Parathyroid adenoma (tissue), 2 donors: ENCODE results near the gene LCN10.
A peak's percentile ranks its signal among the peaks of the same experiment; 100 is the strongest.

Source experiments
- H2AFZ ChIP-seq: fragments of 300-600 bp; sonication (generic); one replicate; pipeline ENCODE4 v1.7.0; 2017; ENCODE audit warnings: antibody characterized with exemption, mild to moderate bottlenecking
- H3K27ac ChIP-seq: fragments of 300-600 bp; sonication (generic); one replicate; pipeline ENCODE4 v1.7.0; 2017
- H3K27me3 ChIP-seq: fragments of 300-600 bp; sonication (generic); one replicate; pipeline ENCODE4 v1.7.0; 2017; ENCODE audit warnings: low read length; ENCODE audit not compliant: control insufficient read depth, insufficient read depth
- H3K36me3 ChIP-seq: fragments of 300-600 bp; sonication (generic); one replicate; pipeline ENCODE4 v1.7.0; 2017; ENCODE audit warnings: low read length; ENCODE audit not compliant: control insufficient read depth, insufficient read depth
- H3K4me1 ChIP-seq: fragments of 300-600 bp; sonication (generic); one replicate; pipeline ENCODE4 v1.7.0; 2017; ENCODE audit warnings: control low read depth
- H3K4me2 ChIP-seq: fragments of 300-600 bp; sonication (generic); one replicate; pipeline ENCODE4 v1.7.0; 2017; ENCODE audit warnings: low read length
- H3K4me3 ChIP-seq: fragments of 300-600 bp; sonication (generic); one replicate; pipeline ENCODE4 v1.7.0; 2017; ENCODE audit warnings: low read depth, low read length
- H3K79me2 ChIP-seq: fragments of 300-600 bp; sonication (generic); one replicate; pipeline ENCODE4 v1.7.0; 2017; ENCODE audit warnings: control low read depth
- H3K9ac ChIP-seq: fragments of 300-600 bp; sonication (generic); one replicate; pipeline ENCODE4 v1.7.0; 2017; ENCODE audit warnings: mild to moderate bottlenecking
- H3K9me3 ChIP-seq: fragments of 300-600 bp; sonication (generic); one replicate; pipeline ENCODE4 v1.7.0; 2017; ENCODE audit warnings: low read length; ENCODE audit not compliant: control insufficient read depth
- TF ChIP-seq, protein P1 (sequence below): fragments of 300-600 bp; sonication (generic); IDR thresholded peaks from one replicate; pipeline ENCODE4 v1.7.0; 2017; ENCODE audit warnings: antibody characterized with exemption, mild to moderate bottlenecking
- donor health status: primary hyperparathyroidism.

The LCN10 gene

DNA sequence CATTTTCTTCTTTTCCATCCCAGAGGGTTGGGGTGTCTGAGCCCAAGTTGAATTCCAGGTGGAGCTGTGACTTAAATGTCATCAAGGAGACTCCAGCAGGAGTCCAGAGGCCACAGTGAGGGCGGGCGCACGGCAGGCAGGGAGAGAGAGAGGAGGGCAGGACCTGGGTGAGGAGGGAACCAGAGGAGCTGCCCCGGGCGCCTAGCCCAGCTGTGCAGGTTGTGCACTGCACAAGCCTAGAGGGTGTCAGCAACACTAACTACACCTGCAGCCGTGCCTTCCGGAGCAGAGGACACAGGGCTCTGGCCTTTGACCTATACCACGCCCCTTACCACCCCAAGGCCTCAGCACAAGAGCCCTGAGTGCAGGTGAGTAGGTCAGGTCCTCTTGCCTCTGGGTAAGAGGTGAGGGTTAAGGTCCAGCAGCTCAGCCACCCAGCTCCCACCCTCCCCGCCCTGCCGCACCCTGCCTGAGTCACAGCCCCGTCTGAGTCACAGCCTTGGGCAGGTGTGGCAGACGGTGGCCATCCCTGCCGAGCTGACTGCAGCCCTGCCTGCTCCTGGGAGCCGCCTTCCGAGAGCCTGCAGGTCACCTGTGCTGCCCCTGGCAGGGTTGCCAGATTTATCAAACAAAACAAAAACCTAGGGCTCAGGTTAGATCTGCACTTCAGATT is 49.1 kb downstream of the LCN10 start:
- TF ChIP-seq, protein P1, sequence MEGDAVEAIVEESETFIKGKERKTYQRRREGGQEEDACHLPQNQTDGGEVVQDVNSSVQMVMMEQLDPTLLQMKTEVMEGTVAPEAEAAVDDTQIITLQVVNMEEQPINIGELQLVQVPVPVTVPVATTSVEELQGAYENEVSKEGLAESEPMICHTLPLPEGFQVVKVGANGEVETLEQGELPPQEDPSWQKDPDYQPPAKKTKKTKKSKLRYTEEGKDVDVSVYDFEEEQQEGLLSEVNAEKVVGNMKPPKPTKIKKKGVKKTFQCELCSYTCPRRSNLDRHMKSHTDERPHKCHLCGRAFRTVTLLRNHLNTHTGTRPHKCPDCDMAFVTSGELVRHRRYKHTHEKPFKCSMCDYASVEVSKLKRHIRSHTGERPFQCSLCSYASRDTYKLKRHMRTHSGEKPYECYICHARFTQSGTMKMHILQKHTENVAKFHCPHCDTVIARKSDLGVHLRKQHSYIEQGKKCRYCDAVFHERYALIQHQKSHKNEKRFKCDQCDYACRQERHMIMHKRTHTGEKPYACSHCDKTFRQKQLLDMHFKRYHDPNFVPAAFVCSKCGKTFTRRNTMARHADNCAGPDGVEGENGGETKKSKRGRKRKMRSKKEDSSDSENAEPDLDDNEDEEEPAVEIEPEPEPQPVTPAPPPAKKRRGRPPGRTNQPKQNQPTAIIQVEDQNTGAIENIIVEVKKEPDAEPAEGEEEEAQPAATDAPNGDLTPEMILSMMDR, result no peak

DNA sequence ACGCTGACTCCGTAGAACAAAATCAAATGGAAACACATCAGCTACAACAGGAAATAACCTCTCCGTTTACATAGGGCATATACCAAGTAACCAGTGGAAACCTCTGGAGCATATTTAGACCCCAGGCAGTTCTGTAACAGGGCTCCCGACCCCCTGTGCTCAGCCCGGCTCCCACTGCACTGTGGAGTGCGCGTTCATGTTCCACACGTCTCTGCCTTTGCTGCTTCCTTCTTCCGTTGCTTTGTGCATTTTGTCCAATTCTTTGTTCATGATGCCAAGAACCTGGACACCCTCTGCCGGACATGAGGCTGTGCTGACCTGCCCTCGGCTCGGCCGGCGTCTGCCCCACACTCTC is 49.6 kb downstream of the LCN10 start:
- no peak overlapping the region for H2AFZ ChIP-seq
- no peak overlapping the region for H3K9ac ChIP-seq
- TF ChIP-seq, protein P1, result no peak
- no peak overlapping the region for H3K4me2 ChIP-seq
- H3K9me3 ChIP-seq, result no peaks in the 10 kb centered on the region
- no peaks in the 10 kb centered on the region for H3K4me1 ChIP-seq
- H3K4me3 ChIP-seq, result no peak overlapping the region
- H3K79me2 ChIP-seq, result no peaks in the 10 kb centered on the region
- peak overlapping the region; percentile 2 for H3K27ac ChIP-seq
- H3K27me3 ChIP-seq, result no peaks in the 10 kb centered on the region
- H3K36me3 ChIP-seq, result no peaks in the 10 kb centered on the region

More for the DNA sequence above, 49.1 kb downstream of the LCN10 start:
- H3K4me2 ChIP-seq, result no peak overlapping the region
- H3K4me1 ChIP-seq, result no peaks in the 10 kb centered on the region
- H2AFZ ChIP-seq, result no peak overlapping the region
- no peak overlapping the region for H3K4me3 ChIP-seq
- peak overlapping the region; percentile 2 for H3K27ac ChIP-seq
- H3K36me3 ChIP-seq, result no peaks in the 10 kb centered on the region
- H3K27me3 ChIP-seq, result no peaks in the 10 kb centered on the region
- H3K9ac ChIP-seq, result no peak overlapping the region
- no peaks in the 10 kb centered on the region for H3K79me2 ChIP-seq
- no peaks in the 10 kb centered on the region for H3K9me3 ChIP-seq

DNA sequence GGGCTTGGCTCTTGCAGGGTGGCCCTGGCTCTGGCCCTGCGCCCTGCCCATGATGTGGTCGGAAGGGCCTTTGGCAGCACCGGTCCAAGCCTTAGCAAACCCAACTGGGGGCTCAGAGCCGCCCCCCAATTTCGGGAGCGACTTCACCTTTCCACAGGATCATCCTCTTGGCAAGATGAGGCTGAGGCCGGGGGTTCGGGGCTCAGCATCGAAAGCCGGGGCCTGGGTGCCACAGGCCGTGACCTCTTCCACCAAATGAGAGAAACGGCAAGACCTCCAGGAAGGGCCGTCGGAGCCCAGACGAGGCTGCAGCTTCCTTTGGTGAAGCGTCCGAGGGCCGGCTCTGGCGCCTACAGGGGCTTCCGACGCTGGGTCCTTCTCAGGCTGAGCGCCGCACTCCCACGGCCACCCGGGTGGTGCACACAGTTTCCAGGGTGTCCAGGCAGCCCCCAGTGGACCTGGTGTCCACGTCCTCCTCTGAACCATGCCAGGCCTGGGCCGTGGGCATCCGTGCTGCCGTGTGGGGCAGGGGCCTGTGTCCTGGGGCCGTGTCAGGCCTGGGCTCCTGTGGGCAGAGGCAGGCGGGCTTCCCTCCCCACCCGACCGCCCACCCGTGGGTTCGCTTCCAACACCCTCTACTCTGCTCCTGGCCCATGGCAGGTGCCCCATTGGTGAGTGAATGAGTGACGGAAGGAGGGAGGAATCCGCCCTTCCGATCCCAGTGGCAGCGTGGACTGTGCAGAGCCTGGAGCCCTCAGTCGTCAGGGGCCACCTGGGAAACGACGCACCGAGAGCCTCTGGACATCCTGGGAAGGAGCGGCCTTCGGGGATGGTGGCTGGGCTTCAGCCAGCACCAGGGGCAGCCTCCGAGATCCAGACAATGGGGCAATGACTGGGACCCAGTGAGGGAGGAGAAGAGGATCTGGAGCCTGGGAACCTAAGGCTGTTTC is 50.3 kb downstream of the LCN10 start:
- Histone ChIP-seq H3K9me3 (no peaks in the 10 kb centered on the region), H3K79me2 (no peaks in the 10 kb centered on the region), H3K4me2 (no peak overlapping the region), H2AFZ (no peak overlapping the region), H3K4me1 (no peaks in the 10 kb centered on the region), H3K9ac (no peak overlapping the region), H3K27me3 (no peaks in the 10 kb centered on the region), H3K4me3 (no peak overlapping the region), H3K27ac (no peak overlapping the region), H3K36me3 (no peaks in the 10 kb centered on the region)
- TF ChIP-seq, protein P1, result no peak

DNA sequence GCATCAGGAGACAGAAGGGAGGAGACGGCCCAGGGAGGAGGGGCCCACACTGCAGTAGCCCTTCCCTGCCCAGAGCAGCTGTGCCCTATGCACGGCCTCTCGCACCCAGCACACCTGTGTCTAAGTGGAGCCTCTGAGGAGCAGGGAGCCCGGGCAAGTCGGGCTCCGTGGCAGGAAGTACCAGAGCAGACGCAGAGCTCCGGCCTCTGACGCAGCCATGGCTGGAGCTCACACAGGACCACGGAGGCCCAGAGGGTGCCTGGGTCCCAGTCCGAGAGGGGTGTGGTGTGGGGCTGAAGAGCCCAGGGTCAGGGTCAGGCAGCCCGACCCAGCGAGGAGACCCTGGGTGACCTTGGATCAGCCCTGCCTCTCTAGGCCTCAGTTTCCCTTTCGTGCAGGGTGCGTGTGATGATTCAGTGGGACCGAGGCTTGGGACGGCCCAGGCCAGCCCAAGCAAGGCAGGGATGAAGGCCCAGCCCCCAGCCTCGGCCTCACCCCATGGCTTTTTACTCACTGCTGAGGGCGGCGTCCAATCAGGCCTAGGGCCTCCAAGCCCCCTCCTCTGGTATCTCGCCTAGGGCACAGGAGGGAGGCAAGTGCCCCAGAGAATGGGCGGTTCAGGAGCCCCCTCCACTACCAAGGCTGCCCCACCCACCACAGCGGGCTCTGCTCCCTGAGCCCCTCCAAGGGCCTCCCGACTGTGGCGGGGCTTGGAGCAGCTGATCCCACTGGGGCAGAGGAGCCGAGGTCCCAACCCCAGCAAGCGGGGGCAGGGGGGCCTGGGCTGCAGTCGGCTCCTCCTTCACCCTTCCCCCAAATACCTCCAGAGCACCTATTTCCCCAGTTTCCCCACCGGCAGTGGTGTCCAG is 51.2 kb downstream of the LCN10 start:
- no peaks in the 10 kb centered on the region for H3K4me1 ChIP-seq
- H3K79me2 ChIP-seq, result no peaks in the 10 kb centered on the region
- H2AFZ ChIP-seq, result no peak overlapping the region

More for the DNA sequence above, 51.2 kb downstream of the LCN10 start:
- Histone ChIP-seq H3K9ac (no peak overlapping the region), H3K4me2 (peak overlapping the region; percentile 9), H3K27ac (no peak overlapping the region), H3K9me3 (no peaks in the 10 kb centered on the region), H3K36me3 (no peaks in the 10 kb centered on the region), H3K4me3 (no peak overlapping the region), H3K27me3 (no peaks in the 10 kb centered on the region)
- TF ChIP-seq, protein P1, result no peak
